K562 (cell line): Measurements from ENCODE around the gene MUC7. TPM values are rescaled to one million over a fixed set of nuclear protein-coding genes. Genes with fewer than 3 reads are reported as not detected.

Source experiments
- ATAC-seq: fragments of 200-7000 bp; cut with Tn5 transposase; 3 replicates; pipeline ENCODE4 v1.9.1; 2020; ENCODE audit warnings: moderate library complexity
- BruUV-seq: library from RNA; stranded (reverse); fragments of 400-500 nt; replicated peaks from 2 replicates; lab custom pipeline; 2021; lab: Mats Ljungman, UMichigan
- CTCF ChIA-PET: fragments of 300-600 bp; formaldehyde crosslinking; extraction: SDS; loops from one replicate; lab custom pipeline; 2021; ENCODE audit warnings: low intra/inter-chr PET ratio; lab: Yijun Ruan, JAX
- POLR2A ChIA-PET: fragments of 300-600, 350-650 bp; sonication (Branson Sonifier 250); formaldehyde crosslinking; extraction: SDS; loops from one replicate; lab custom pipeline; 2021; ENCODE audit warnings: antibody characterized with exemption, inconsistent platforms; lab: Yijun Ruan, JAX
- DNase-seq, 4 experiments: peaks; one replicate each; pipeline versions ENCODE4 v3.0.0 to v3.0.0-alpha.2; 2011 to 2018; ENCODE audit warnings: low spot score in 3 of 4, mixed read lengths in 3 of 4; ENCODE audit errors: extremely low read depth in 1 of 4
- FAIRE-seq: peaks from 2 replicates; lab custom pipeline; 2011; peaks lifted over from hg19 to GRCh38; lab: Jason Lieb, UNC
- H2AFZ ChIP-seq: 2 replicates; pipeline ENCODE4 v1.6.0; 2011; ENCODE audit warnings: low read depth, low read length, control low read depth, inconsistent platforms
- H3K27ac ChIP-seq: fragments of 200-600 bp; 3 replicates; pipeline ENCODE4 v1.8.0; 2011; ENCODE audit warnings: low read depth, mild to moderate bottlenecking, control low read depth, inconsistent platforms, low read length, moderate library complexity, mixed read lengths; ENCODE audit errors: extremely low read depth
- H3K27me3 ChIP-seq, 2 experiments: fragments of 300-600 bp in 1 of 2; 2 replicates in 1 of 2; 3 replicates in 1 of 2; pipeline versions ENCODE4 v1.6.0 to v1.8.0; 2011; ENCODE audit warnings: inconsistent platforms in 2 of 2, low read length in 2 of 2, mild to moderate bottlenecking in 1 of 2, mixed read lengths in 1 of 2, moderate library complexity in 1 of 2; ENCODE audit not compliant: control insufficient read depth in 2 of 2, insufficient read depth in 2 of 2
- H3K36me3 ChIP-seq: fragments of 300-600 bp; 3 replicates; pipeline ENCODE4 v1.8.0; 2011; ENCODE audit warnings: mild to moderate bottlenecking, low read length, inconsistent platforms; ENCODE audit not compliant: control insufficient read depth, insufficient read depth
- H3K4me1 ChIP-seq, 2 experiments: fragments of 200-600 bp in 1 of 2; replicated peaks in 1 of 2; 2 replicates in 1 of 2; 3 replicates in 1 of 2; pipeline versions ENCODE4 v1.5.1 to v1.8.0; 2011; ENCODE audit warnings: inconsistent platforms in 2 of 2, low read length in 2 of 2, mild to moderate bottlenecking in 1 of 2, mixed read lengths in 1 of 2, moderate library complexity in 1 of 2; ENCODE audit not compliant: control insufficient read depth in 2 of 2, insufficient read depth in 2 of 2
- H3K4me2 ChIP-seq: 2 replicates; pipeline ENCODE4 v1.6.1; 2011; ENCODE audit warnings: low read length, control low read depth, inconsistent platforms, mixed read lengths; ENCODE audit not compliant: insufficient read depth
- H3K4me3 ChIP-seq: fragments of 200-600 bp; sonication (generic), shearing (Covaris generic); 2 replicates; pipeline ENCODE4 v1.5.1; 2016; ENCODE audit warnings: control low read depth, inconsistent platforms
- H3K79me2 ChIP-seq: fragments of 200-600 bp; 3 replicates; pipeline ENCODE4 v1.8.0; 2011; ENCODE audit warnings: low read length, inconsistent platforms; ENCODE audit not compliant: control insufficient read depth, insufficient read depth
- H3K9ac ChIP-seq, 2 experiments: 2 replicates each; pipeline versions ENCODE4 v1.6.0 to v1.6.1; 2011; ENCODE audit warnings: low read depth in 2 of 2, low read length in 2 of 2, control low read depth in 1 of 2, inconsistent platforms in 1 of 2, mild to moderate bottlenecking in 1 of 2, mixed read lengths in 1 of 2; ENCODE audit not compliant: insufficient read depth in 1 of 2
- H3K9me1 ChIP-seq: one replicate; pipeline ENCODE4 v1.6.0; 2011; ENCODE audit warnings: inconsistent platforms, mild to moderate bottlenecking, low read length, moderate library complexity; ENCODE audit not compliant: control insufficient read depth, insufficient read depth
- H3K9me3 ChIP-seq: replicated peaks from 2 replicates; pipeline ENCODE4 v1.5.1; 2011; ENCODE audit warnings: low read depth, low read length, inconsistent platforms; ENCODE audit not compliant: control insufficient read depth, insufficient read depth
- H4K20me1 ChIP-seq: replicated peaks from 2 replicates; pipeline ENCODE4 v1.6.1; 2011; ENCODE audit warnings: low read length, inconsistent platforms, mixed read lengths; ENCODE audit not compliant: control insufficient read depth, insufficient read depth
- ARID2 ChIP-seq: fragments of 450-650 bp; IDR thresholded peaks from 2 replicates; pipeline ENCODE4 v1.6.1; 2017; ENCODE audit warnings: antibody characterized with exemption, mild to moderate bottlenecking
- CBX2 ChIP-seq: fragments of 200-600 bp; sonication (generic); IDR thresholded peaks from one replicate; pipeline ENCODE4 v1.6.1; 2012; ENCODE audit warnings: mild to moderate bottlenecking, low read length, inconsistent platforms; ENCODE audit not compliant: insufficient read depth, poor library complexity, severe bottlenecking
- EP300 ChIP-seq: IDR thresholded peaks from 2 replicates; pipeline ENCODE4 v1.6.1; 2012; ENCODE audit warnings: low read length, improper control_type of control experiment
- FOXA3 ChIP-seq, 2 experiments: fragments of 450-650 bp in 1 of 2; sonication (generic) in 1 of 2; formaldehyde crosslinking; IDR thresholded peaks in 1 of 2; conservative IDR thresholded peaks in 1 of 2; 2 replicates each; pipeline versions ENCODE4 v1.4.0 to v1.8.0; 2020 to 2022; ENCODE audit warnings: mild to moderate bottlenecking in 2 of 2, missing genetic modification reagents in 1 of 2
- ZBED1 ChIP-seq: IDR thresholded peaks from 2 replicates; pipeline ENCODE4 v1.6.1; 2014
- ZNF212 ChIP-seq: fragments of 450-650 bp; formaldehyde crosslinking; IDR thresholded peaks from 2 replicates; pipeline ENCODE4 v1.4.0; 2020; ENCODE audit warnings: mild to moderate bottlenecking
- WGBS: fragments of 100-300 bp; shearing (Covaris generic); methylation state at CpG from one replicate; pipeline ENCODE4 v1.1.6; 2016; ENCODE audit warnings: low coverage, mixed read lengths; ENCODE audit not compliant: insufficient coverage; ENCODE audit errors: missing lambda C conversion rate; 5-methylcytosine and 5-hydroxymethylcytosine counted together
- in situ Hi-C: fragments of 300-500 bp; cut with MboI; formaldehyde crosslinking; loops from 4 replicates; pipeline ENCODE4 v1.15.0; 2018; ENCODE audit warnings: inconsistent platforms, mixed read lengths
- intact Hi-C: fragments of 100-400 bp; cut with micrococcal nuclease; formaldehyde crosslinking; loops from 2 replicates; pipeline ENCODE4 v1.14.2; 2022
- polyA plus RNA-seq, 8 experiments: library from polyadenylated mRNA; depleted of rRNA in 4 of 8; stranded (reverse) in 5 of 8; unstranded in 3 of 8; fragments of >200 nt; fragmentation: Nextera tagmentation in 2 of 8; fragmentation: Illumina TruSeq in 1 of 8; extraction: Ambion mirVana in 2 of 8; extraction: Trizol in 1 of 8; gene quantifications; 2 replicates each; pipeline versions ENCODE4 v1.2.1 to v1.2.3, GENCODE V29; 2011 to 2014; ENCODE audit warnings: inconsistent platforms in 1 of 8, missing spikeins in 1 of 8
- total RNA-seq, 7 experiments: library from RNA; depleted of rRNA in 6 of 7; stranded (reverse); fragments of >200 nt in 6 of 7; fragmentation: Illumina TruSeq in 2 of 7; extraction: Trizol in 2 of 7; gene quantifications; 2 replicates each; pipeline versions ENCODE4 v1.2.1 to v1.2.3, GENCODE V29; 2011 to 2021; ENCODE audit warnings: low replicate concordance in 1 of 7
- TF ChIP-seq, protein P1 (sequence below): sonication (generic); formaldehyde crosslinking; IDR thresholded peaks from 2 replicates; pipeline ENCODE4 v1.8.0; 2022; ENCODE audit warnings: missing genetic modification reagents, mild to moderate bottlenecking, moderate library complexity, borderline replicate concordance
- TF ChIP-seq, protein P2 (sequence below), 2 experiments: fragments of 450-650 bp; conservative IDR thresholded peaks; 2 replicates each; pipeline ENCODE4 v1.6.1; 2017; ENCODE audit warnings: mild to moderate bottlenecking in 2 of 2, moderate library complexity in 2 of 2

The MUC7 gene
- total and polyA plus RNA-seq, 9 of the 15 experiments (the other 6 are each of a cell fraction or from before 2014, with no cell fraction given) = not detected

DNA sequence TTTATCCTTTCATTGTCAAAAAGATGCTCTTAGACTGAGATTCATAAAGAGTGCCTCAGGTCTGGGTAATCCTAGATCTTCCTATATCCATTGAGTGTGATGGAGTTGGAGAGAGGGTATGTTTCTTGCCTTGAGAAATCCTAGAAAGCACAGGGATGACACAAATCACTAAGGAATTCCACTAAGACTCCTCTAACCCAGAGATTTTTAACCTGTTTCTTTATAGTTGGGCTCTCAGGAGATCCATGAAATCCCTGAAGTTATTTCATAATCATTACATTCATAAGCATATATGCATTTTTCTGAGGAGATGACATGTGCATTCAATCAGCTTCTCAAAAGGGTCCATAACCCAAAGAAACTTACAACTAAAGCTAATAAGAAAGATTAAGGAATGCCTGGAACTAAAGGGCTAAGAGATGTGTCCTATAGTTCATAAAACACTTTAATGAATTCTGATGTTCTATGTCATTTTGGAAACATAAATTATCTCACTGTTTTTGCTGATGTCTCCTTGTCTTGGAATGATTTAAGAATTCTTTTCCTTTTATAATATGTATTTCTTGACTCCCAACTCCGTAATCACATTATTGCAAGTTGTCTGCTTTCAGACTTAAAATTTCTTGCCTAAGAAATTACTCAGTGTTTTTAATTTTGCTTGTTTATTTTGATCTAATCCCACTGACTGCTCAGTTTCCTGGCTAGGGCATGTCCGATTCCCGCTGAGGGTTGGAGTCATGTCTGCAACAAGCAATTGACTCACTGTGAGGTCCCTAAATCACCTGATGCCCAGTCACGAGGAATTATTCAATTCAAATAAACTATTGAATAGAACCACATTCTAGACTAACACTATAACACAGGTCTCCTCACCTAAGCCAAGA is 43.6 kb downstream of the MUC7 start:
- DNase-seq (no peak), FAIRE-seq (no peak), ATAC-seq (no peak)
- in situ Hi-C loops (loop anchor here (25.0 kb wide), 1 partner anchor 828 kb away; no protein-coding TSS in a partner anchor), intact Hi-C loops (no loop called here)
- no peaks in the 10 kb centered on the region for H4K20me1 ChIP-seq
- H3K36me3 ChIP-seq = no peaks in the 10 kb centered on the region
- no peaks in the 10 kb centered on the region for H3K4me1 ChIP-seq
- CTCF ChIA-PET = no interaction called here
- no peak overlapping the region for H3K9ac ChIP-seq
- H3K9me3 ChIP-seq = no peaks in the 10 kb centered on the region
- H3K27ac ChIP-seq = no peak overlapping the region
- H3K79me2 ChIP-seq = no peaks in the 10 kb centered on the region
- POLR2A ChIA-PET = no interaction called here
- no peaks in the 10 kb centered on the region for H3K27me3 ChIP-seq
- H3K4me3 ChIP-seq = no peak overlapping the region
- H3K9me1 ChIP-seq = no peaks in the 10 kb centered on the region
- 0% methylated on average over 4 of the region's 4 CpGs for WGBS
- TF ChIP-seq ZBED1 (no peak), ARID2 (no peak), EP300 (no peak), CBX2 (no peak), ZNF212 (CRISPR knock-in tag) (no peak), FOXA3 (CRISPR knock-in tag; conservative IDR thresholded peaks at IDR 0.05 in 1 of 2, IDR thresholded peaks at IDR 0.05 in 1 of 2) (no peak)
- TF ChIP-seq, protein P1, sequence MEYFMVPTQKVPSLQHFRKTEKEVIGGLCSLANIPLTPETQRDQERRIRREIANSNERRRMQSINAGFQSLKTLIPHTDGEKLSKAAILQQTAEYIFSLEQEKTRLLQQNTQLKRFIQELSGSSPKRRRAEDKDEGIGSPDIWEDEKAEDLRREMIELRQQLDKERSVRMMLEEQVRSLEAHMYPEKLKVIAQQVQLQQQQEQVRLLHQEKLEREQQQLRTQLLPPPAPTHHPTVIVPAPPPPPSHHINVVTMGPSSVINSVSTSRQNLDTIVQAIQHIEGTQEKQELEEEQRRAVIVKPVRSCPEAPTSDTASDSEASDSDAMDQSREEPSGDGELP (CRISPR knock-in tag) = no peak
- TF ChIP-seq, protein P2, sequence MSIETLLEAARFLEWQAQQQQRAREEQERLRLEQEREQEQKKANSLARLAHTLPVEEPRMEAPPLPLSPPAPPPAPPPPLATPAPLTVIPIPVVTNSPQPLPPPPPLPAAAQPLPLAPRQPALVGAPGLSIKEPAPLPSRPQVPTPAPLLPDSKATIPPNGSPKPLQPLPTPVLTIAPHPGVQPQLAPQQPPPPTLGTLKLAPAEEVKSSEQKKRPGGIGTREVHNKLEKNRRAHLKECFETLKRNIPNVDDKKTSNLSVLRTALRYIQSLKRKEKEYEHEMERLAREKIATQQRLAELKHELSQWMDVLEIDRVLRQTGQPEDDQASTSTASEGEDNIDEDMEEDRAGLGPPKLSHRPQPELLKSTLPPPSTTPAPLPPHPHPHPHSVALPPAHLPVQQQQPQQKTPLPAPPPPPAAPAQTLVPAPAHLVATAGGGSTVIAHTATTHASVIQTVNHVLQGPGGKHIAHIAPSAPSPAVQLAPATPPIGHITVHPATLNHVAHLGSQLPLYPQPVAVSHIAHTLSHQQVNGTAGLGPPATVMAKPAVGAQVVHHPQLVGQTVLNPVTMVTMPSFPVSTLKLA (conservative IDR thresholded peaks at IDR 0.05) = no peak
- no TSS peak for BruUV-seq
- H3K4me2 ChIP-seq = no peak overlapping the region
- no peak overlapping the region for H2AFZ ChIP-seq
